Thyroid gland (tissue), 4 donors: ENCODE results near the gene IRAK3.
A peak's percentile ranks its signal among the peaks of the same experiment; 100 is the strongest.

Experiments used
- POLR2A ChIP-seq, 2 donors: fragments of 450-650 bp; IDR thresholded peaks; one replicate each; pipeline ENCODE4 v1.6.1; 2017; ENCODE audit warnings: antibody characterized with exemption in 2 of 2, mild to moderate bottlenecking in 2 of 2, moderate library complexity in 1 of 2
- TF ChIP-seq, protein P1 (sequence below), 6 experiments: fragments of 200-600 bp in 3 of 6; fragments of 450-650 bp in 3 of 6; sonication (generic) in 3 of 6; IDR thresholded peaks; one replicate each; pipeline ENCODE4 v1.5.1; 2016 to 2019; ENCODE audit warnings: antibody characterized with exemption in 6 of 6, mild to moderate bottlenecking in 2 of 6, inconsistent platforms in 1 of 6, moderate library complexity in 1 of 6

DNA sequence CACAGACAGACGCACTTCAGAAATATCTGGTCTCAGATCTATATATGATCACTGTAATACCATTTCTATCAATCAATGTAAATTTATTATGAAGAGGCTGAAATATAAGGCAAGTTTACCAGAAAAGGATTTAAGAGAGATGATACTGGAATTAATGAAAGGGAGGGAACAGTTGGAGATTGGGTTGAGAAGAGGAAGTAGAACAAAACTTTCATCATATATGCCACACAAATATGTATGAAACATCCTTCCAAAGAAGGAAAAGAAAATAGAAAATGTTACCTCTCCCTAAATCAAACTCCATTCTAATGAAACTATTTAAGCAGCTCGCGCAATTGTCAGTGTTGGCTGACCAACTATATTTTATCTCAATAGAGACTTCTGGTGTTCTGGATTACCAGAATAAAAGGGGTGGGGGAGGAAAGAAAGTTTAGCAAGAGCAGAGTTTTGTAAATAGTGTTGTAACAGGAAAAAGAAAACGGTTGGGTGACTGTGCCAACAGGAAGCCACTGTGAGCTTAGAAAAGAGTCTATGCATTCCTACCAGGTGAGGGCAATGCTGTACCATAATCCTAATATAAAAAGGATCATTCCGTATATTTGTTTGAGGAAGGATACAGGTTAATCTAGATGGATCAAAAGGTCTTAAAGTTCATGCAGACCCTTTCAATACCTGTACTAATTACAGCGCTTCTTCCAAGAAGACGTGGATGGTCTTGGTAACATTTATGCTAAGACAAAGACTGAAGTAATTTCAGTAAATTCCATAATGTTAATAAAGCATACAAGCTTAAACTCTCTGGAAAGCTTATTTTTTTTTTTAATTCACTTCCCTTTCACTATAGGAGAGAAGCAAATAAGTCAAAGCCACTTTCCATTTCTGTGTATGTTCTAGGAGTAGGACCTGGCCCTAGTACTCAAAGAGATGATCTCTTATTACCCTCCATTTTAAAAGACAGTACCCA is 43.9 kb upstream of the IRAK3 start:
- TF ChIP-seq, protein P1, sequence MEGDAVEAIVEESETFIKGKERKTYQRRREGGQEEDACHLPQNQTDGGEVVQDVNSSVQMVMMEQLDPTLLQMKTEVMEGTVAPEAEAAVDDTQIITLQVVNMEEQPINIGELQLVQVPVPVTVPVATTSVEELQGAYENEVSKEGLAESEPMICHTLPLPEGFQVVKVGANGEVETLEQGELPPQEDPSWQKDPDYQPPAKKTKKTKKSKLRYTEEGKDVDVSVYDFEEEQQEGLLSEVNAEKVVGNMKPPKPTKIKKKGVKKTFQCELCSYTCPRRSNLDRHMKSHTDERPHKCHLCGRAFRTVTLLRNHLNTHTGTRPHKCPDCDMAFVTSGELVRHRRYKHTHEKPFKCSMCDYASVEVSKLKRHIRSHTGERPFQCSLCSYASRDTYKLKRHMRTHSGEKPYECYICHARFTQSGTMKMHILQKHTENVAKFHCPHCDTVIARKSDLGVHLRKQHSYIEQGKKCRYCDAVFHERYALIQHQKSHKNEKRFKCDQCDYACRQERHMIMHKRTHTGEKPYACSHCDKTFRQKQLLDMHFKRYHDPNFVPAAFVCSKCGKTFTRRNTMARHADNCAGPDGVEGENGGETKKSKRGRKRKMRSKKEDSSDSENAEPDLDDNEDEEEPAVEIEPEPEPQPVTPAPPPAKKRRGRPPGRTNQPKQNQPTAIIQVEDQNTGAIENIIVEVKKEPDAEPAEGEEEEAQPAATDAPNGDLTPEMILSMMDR (IDR thresholded peaks at IDR 0.05): peak in 5 of 6 experiments; percentile 36 to 85 (median 77)
- no peak for TF ChIP-seq POLR2A (IDR thresholded peaks at IDR 0.05)
